T-helper 9 cell (primary cell): ENCODE data around the gene ACTN1.

Experiments used
- DNase-seq: peaks from one replicate; pipeline ENCODE4 v3.0.0-alpha.2; 2020

The ACTN1 gene

GRCh38 chr14:68968051-68968450 is 11.1 kb downstream of the ACTN1 start:
- peak; percentile 46 for DNase-seq

- DNase-seq = no peak
Measured at GRCh38 chr14:68967459-68967940, 11.6 kb downstream of the ACTN1 start.

- no peak for DNase-seq
Measured at GRCh38 chr14:68966872-68967301, 12.2 kb downstream of the ACTN1 start.

GRCh38 chr14:68965261-68965761 is 13.8 kb downstream of the ACTN1 start:
- no peak for DNase-seq

- no peak for DNase-seq
Measured at GRCh38 chr14:68964300-68965093, 14.6 kb downstream of the ACTN1 start.

DNA sequence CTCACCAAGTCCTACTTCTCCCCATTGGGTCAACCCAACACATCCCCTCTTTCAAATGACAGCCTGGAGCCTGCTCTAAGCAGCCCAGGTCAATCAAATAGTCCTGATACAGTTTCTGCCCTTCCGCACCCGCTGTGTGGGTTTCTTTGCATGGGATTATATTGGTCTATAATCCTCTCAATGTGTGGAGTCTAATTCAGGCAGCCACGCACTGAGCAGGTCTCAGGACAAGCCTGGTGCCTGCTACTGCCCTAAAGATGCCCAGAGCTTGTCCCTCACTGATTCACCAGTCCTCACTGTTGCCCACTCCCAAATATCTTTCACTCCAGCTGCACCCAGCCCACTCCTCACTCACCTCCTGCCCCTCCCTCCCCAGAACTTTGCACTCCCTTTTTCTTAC is 16.4 kb downstream of the ACTN1 start:
- no peak for DNase-seq

DNA sequence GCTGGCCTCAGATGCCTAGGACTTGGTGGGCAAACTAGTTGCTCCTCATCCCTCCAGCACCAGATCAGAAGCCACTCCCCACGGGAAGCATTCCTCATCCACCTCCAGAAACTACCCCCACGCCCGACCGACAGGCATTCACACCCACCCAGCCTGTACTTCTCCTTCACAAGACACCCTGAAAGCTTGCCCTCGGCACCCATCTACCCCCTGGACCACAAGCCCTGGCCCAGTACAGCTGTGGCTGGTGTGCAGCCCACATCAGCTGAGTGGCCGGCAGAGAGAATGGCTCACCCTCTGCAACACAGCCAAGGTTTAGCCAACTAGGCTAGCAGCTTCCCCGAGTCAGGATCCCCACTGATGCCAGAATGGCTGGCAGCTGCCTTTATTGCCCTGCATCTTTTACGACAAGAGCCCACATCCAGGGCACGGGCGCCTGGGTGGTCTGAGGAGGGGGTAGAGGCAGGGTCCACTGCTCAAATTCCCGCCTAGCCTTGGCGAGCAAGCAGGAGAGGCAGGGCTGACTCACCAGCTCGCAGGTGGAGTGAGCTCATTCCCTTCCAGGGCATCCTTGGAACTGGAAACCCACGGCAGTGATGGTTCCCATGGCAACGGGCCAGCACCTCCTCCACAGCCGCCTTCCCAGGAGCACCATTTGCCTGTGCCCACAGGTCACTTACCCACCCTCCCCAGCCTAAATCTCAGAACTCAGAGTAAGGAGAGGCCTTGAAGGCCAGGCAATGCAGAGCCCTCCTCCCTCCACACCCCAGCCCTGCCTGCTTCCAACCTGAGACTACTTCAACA is 17.1 kb downstream of the ACTN1 start:
- no peak for DNase-seq

DNA sequence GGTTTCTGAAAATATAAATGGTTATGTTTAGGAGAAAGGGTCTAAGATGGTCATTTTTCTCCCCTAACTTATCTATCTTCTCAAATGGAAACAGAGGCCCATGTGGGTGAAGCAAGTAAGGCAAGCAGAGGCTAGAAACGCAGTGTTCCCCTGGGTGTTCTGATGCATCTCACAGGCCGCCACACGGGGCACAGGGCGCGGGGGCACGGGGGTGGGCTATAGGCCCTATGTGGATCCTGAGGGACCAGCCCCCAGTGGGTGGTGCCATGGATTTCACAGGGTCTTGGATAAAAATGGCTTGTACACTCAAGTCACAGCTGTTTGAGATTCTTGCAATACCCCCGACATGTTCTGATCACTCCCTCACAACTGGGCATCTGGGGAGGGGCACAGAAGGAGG is 17.7 kb downstream of the ACTN1 start:
- no peak for DNase-seq

DNA sequence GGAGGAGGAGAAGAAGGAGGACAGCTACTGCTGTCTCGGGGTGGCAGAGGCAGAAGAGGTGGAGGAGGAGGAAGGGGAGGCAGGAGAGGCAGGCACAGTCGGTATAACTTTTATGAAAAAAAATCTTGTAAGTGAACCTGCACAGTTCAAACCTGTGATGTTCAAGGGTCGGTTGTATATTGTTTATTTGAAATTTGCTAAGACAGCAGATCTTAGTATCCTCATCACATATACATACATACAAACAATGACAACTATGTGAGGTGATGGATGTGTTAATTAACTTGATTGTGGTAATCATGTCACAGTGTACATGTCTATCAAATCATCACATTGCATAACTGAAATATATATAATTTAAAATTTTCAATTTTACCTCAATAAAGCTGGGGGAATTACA is 19.0 kb downstream of the ACTN1 start:
- DNase-seq = no peak

DNA sequence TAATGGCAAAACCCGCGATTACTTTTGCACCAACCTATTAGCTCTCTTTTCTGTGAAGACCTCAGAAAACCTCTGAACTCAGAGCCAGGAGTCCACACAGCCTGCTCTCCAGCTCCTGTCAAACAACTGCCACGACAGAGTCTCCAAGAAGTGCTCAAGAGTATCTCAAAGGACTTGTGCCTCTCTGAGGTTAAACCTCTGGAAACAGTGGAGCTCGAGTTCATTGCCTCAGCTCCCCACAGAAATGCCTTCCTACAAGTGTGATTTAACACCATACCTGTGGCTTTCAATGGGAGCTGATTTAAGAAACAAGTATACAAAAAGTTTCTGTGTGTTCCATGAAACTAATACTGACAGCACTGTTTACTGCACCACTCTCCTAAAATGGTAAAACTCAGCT is 20.1 kb downstream of the ACTN1 start:
- no peak for DNase-seq

GRCh38 chr14:68958553-68958952 is 20.5 kb downstream of the ACTN1 start:
- DNase-seq = no peak

DNA sequence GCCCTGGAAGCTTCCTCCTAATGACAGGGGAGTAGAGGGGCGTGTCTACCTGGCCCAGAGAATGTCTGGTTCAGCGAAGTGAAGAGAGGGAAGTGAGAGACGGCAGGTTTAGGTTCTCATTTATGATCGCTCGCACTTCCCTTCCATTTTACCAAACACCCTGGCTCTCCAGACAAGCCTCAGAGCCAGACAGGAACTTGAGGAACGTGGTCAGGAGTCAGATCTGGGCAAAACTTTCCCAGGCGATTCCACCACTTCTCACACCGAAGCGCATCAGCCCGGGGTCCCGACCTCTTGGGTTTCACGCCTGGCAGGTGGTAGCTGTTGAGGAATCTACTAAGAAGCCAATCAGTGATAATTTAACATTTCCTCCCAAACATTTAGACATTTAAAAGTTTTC is 21.3 kb downstream of the ACTN1 start:
- no peak for DNase-seq

DNA sequence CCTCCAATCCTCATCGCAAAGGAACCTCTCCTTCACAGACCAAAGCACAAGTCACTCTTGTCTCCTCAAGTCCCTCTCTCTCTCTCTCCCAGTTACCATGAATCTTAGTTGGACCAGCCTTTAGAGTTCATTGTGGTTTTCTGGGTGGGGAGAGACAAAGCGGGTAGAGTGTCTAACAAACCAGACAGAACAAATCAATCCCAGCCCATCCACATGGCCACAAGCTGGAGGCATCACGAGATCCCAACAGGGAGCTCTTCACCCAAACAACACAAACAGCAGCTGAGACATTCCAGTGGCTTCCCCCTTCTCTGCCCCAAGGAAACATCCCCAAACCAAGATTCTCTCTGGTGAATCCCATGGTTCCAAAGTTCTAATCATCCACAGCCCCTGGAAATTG is 22.4 kb downstream of the ACTN1 start:
- DNase-seq = no peak

DNA sequence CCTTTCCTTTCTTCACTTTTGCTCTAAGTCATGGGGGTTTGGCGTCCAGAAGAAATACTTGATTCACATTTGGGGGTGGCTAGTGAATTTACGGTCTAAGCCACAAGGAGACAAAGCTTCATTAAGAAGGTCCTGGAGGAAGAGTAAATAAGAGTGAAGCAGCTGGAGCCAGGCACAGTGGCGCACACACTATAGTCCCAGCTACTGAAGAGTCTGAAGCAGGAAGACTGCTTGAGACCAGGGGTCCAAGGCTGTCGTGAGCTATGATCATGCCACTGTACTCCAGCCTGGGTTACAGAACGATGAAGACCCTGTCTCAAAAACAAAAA is 23.3 kb downstream of the ACTN1 start:
- DNase-seq = no peak

DNA sequence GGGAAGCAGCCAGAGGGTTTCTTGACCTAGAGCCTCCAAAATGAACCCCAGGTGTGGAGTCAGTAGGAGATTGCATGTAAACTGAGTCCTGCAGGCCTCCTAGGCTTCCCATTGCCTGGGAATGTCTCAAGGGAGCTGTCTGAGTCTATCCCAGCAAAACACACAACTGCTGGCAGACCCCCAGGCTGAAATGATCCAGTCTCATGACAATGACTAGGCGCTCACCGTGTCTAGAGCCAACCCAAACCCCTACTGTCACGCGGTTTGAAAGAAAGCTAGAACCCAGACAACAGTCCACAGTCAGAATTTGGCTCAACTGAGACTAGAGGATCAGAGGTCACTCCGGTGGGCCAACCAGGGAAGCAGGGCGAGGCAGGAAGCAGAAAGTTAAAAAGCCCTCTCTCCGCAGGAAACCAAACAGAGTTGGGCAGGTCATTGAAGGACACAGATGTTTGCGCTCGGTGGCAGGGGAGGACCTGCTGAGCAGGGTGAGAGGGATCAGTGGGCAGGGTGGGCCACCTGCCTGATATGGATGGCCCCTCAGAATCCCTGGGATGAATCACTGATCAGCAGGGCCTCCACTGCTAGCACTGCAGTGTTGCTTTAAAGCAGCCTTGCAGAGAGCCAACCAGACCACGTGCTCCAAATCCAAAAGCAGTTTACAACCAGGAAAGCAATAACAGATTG is 23.8 kb downstream of the ACTN1 start:
- no peak for DNase-seq

DNA sequence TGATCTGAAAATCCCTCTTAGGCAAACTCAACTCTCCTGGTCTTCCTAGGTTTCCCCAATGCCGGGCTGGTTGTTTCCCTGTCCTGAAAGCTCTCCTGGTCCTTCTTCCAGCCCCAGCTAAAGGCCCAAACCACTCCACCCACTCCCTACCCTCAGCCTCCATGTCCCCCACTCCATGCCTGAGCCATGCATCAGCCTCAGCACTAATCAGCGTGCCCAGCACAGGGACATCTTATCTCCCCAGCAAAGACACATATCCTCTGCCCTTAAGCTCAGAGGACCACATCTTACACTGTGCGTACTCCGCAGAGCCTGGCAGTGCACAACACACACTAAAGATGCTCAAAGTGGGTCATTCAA is 25.9 kb downstream of the ACTN1 start:
- no peak for DNase-seq

DNA sequence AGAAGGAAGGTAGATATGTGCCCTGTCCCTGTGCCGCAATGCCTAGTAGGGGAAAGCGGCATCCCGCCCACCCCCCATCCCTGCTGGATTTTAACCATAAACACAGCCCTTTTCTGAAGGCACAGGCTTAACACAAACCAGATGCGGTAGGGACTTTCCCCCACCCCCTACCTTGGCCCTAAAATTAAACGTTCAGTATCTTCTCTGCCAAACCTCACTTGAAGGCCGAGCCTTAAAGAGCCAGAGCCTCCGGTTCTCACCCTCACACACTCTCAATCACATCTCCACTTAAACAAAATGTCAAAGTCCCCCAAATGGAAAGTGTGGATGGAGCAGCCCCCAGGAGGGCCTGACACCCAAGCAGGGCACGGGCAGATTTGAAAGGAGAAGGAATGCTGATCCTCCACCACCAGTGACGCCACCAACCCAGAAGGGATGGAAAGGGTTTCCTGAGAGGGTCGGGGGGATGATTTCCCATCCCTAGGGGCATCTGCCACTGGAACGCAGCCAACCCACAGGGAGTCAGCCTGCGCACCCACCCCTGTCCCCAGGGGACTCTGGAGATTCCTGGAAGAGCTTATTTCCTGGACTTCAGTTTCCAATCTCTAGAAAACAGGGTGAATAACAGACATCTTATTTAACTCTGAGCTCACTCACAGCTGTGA is 26.4 kb downstream of the ACTN1 start:
- DNase-seq = no peak

GRCh38 chr14:68951800-68952530 is 27.1 kb downstream of the ACTN1 start:
- DNase-seq = no peak

GRCh38 chr14:68951035-68951797 is 27.9 kb downstream of the ACTN1 start:
- DNase-seq = no peak

DNA sequence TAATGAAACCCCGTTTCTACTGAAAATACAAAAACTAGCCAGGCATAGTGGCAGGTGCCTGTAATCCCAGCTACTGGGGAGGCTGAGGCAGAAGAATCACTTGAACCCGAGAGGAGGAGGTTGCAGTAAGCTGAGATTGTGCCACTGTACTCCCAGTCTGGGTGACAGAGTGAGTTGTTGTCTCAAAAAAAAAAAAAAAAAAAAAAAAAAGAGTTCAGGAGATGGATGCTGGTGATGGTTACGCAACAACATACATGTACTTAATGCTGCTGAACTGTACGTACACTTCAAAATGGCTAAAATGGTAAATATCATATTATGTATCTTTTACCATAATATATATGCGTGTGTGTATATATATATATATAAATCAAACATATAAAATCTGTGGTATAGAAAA is 29.0 kb downstream of the ACTN1 start:
- no peak for DNase-seq

DNA sequence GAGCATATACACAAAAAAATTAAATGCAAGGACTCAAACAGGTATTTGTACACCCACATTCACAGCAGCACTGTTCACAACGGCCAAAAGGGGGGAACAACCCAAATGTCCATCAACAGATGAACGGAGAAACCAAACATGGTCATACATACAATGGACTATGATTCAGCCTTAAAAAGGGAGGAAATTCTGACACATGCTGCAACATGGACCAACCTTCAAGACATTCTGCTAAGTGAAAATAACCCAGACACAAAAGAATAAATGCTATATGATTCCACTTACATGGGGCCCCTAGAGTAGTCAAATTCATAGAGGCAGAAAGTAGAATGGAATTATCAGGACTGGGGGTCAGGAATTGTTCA is 29.5 kb downstream of the ACTN1 start:
- DNase-seq = no peak
